T-helper 2 cell (primary cell): ENCODE data around the gene TSPAN12.
"Not testable (repeated sequence)": the region's sequence is repeated elsewhere in the genome, so short reads cannot be mapped to it uniquely, and the experiment has no call there.

Experiments
- DNase-seq, 5 experiments: peaks; one replicate each; pipeline versions ENCODE4 v3.0.0 to v3.0.0-alpha.2; 2012 to 2022

TSPAN12 gene

GRCh38 chr7:120805636-120806388, 52.1 kb downstream of the TSPAN12 start:
- DNase-seq, result peak in 4 of 5 experiments; percentile 2 to 44 (median 10)

- DNase-seq, result no peak
Observed at GRCh38 chr7:120802751-120803150, 55.2 kb downstream of the TSPAN12 start.

GRCh38 chr7:120799813-120800475, 58.0 kb downstream of the TSPAN12 start:
- DNase-seq, result peak in 1 of 5 experiments; percentile 16

DNA sequence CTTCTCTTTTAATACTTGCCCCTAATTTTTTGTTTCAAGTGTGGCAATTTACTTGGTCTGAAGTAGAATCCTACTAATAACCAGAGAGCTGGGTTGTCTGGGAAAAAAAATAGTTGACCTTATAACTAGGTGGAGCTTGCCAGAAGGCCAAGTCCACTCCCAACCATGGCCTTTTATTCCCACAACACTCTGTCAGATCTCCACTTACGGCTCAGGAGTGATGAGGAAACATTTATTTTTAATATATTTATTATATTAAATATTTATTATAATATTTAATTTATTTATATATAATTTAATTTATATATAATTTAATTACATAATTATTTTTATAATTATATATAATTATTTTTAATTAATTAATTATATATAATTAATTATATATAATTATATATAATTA, 58.8 kb downstream of the TSPAN12 start:
- no peak for DNase-seq

DNA sequence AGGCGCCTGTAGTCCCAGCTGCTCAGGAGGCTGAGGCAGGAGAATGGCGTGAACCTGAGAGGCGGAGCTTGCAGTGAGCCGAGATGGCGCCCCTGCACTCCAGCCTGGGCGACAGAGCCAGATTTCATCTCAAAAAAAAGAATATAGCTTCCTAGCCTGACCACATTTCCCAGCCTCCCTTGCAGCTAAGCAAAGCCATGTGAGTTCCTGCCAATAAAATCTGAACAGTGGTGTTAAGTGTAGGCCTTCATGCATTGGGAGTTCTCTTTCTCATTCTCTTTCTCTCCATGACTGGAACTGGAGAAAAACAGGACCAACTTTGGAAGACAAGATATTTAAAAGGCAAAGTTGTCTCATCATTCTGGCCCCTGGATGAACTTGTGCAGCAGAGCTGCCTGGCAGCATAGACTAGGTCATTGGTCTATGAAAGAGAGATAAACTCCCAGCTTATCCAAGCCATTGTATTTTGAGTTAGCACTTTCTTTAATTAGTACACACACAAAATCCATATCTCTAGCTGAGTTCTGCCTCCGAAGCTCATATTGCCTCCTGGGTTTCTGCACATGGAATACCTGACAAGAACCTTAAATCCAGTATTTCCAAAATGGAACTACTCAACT, 60.8 kb downstream of the TSPAN12 start:
- DNase-seq, result no peak

GRCh38 chr7:120794106-120794729, 63.7 kb downstream of the TSPAN12 start:
- no peak for DNase-seq

- no peak for DNase-seq
Observed at GRCh38 chr7:120793213-120793936, 64.6 kb downstream of the TSPAN12 start.

DNA sequence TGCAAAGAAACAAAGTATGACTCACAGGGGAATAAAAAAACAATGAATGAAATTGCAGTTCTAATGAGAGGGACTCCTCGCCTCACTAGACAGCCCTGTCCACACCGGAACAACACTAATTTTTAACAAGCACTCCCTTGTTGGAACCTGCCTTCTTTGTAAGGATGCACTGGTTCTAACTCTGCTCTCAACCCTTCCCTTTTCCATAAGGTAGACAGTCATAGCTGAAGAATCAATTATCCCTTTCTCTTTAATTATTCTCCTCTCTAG, 65.1 kb downstream of the TSPAN12 start:
- DNase-seq, result no peak

DNA sequence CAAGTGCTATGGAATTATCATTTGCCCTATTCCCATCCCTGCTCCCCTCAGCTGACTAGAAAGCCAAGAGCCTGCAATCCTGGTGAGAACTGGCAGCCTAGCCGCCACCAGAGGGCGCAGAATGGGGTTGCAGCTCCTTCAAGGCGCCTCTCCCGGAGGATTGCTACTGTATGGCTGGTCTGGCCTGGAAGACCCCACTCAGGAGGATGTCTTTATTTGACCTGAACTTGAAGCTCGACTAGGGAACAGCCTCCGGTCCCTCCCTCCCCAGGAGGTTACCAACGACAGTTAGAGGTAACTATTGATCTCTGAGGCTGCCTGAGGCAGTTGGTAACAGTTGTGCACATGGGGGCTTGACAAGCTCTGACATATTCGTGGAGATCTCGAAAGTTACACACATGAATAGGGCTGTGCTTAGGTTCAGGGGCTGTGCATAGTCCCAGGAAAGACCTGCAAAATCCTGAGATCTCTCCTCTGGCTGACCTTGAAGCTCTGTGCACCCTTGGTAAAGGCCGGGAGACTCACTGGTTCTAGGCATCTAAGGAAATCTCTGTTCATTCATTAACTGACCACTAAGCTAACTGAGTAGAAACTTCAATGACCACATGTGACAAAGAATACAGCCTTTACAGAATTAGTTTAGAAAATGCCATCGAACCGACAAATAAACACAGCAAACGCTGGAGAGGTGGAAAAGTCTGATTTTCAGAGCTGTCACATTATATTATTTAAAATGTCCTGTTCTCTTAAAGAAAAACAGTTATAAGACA, 65.7 kb downstream of the TSPAN12 start:
- DNase-seq, result peak in 4 of 5 experiments; percentile 10 to 51 (median 40)

DNA sequence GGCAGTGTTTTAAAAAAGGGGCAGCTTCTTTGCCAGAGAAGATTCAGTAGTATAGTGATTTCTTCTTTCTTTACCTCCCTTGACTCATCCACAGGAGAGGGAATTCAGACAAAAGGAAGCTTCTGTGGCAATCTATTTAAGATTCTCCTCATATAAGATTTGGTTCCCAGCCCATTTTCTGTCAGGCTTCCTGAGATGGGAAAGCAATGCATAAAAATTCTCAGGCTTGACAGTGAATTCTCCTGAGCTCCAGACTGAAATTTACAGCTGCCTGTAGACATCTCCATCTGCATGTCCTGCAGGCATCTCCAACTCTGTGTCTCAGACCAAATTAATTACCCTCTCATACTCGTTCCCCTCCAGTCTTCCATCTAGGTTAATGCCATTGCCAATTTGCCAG, 72.8 kb downstream of the TSPAN12 start:
- DNase-seq, result no peak

- DNase-seq, result no peak
Observed at GRCh38 chr7:120783721-120784120, 74.2 kb downstream of the TSPAN12 start.

GRCh38 chr7:120783273-120783672, 74.7 kb downstream of the TSPAN12 start:
- no peak for DNase-seq

GRCh38 chr7:120781924-120782323, 76.0 kb downstream of the TSPAN12 start:
- DNase-seq, result not testable (repeated sequence)

DNA sequence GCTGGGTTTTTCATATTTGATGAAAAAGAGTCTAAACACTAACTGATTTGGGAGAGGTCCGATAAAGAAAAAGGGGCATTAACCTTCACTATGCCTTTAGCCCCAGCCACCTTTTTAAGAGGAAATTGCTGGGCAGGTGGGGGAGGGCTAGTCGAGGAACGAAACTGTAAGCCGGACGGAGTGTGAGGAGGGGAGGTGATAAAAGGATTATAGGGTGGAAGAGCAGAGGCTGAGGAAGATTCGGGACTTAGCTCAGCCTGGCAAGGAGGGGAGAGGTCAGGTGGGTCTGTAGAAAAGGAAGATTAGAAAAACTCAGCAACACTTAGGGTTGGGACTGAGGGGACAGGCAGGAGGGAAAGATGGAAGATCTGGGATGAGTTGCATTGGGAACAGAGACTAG, 77.0 kb downstream of the TSPAN12 start:
- DNase-seq, result no peak

- DNase-seq, result not testable (repeated sequence)
Observed at GRCh38 chr7:120780451-120780850, 77.5 kb downstream of the TSPAN12 start.

DNA sequence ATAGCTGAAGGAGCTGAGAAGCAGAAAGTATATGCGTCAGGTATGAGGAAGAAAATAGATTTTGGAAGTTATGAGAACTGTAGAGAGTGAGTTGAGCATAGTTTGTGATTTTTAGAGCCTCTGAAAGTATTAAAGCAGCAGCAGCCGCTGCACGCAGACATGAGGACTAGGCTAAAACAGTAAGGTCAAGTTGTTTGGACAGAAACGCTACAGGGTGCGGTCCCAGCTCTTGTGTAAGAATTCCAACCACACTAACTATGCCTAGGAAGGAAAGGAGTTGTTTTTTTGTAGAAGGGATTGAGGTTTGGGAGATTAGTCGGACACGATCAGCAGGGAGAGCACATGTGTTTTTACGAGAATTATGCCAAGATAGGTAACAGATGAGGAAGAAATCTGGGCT, 78.9 kb downstream of the TSPAN12 start:
- not testable (repeated sequence) for DNase-seq

- DNase-seq, result no peak
Observed at GRCh38 chr7:120775755-120776154, 82.2 kb downstream of the TSPAN12 start.

GRCh38 chr7:120774481-120774880, 83.5 kb downstream of the TSPAN12 start:
- DNase-seq, result no peak

DNA sequence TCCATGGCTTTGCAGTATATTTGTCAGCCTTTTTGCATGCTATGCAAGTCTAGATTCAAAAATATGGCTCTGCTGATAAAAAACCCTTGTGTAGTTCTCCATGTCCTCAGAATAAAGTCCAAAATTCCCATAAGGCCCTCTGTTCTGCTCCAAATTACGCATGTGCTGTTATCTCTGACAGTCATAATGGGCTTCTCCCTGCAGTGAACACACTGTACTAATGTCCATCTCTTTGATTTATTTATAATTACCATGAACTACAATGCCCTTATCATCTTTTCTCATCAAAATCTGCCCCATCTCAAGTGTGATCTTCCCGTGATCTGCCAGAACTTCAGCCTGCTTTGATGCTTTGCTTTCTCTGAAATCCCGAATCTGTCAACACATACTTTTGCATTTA, 87.7 kb downstream of the TSPAN12 start:
- DNase-seq, result no peak

DNA sequence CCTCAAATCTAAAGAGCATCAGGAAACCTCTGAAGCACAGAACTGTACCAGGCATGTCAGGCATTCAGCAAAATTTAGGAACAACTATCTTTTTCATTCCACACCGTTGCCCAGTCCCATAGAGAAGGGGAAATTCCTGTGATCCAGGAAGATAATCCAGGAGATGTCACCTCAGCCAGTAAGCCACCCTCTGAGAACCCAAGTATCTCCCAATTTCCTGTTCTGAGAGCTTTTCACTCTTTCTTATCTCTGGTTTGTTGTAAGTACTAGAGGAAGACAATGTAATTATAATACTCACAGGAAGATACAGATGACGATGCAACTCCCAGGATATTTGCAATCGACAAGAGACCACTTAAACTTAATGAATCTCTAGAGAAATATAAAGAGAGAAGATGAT, 97.1 kb downstream of the TSPAN12 start:
- DNase-seq, result no peak

GRCh38 chr7:120760050-120760449, 97.9 kb downstream of the TSPAN12 start:
- DNase-seq, result peak in 1 of 5 experiments; percentile 39

DNA sequence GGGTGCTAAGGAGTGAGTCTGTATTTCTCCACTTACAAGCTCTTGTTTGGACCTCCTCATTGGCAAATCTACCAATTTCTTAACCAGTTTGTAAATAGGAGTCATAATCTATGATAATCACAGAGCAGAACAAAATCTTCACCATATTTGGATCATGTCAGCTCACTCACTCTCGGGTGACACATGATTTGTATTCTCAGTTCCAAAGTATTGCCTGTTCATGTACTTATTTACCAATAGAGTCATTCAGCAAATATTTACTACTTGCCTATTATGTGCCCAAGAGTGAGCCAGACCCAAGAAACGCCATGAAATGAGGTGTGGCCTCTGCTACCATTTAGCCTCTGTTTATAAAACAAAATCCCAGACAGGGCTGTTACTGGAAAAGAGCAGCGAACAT, 114.8 kb downstream of the TSPAN12 start:
- no peak for DNase-seq
